Heart right ventricle (tissue), 16 donors: Measurements from ENCODE around the gene EXOC2. TPM values are rescaled to one million over a fixed set of nuclear protein-coding genes. Genes with fewer than 3 reads are reported as not detected.
A peak's percentile ranks its signal among the peaks of the same experiment; 100 is the strongest.

Experiments
- ATAC-seq, 8 donors: fragments of 200-7000 bp; cut with Tn5 transposase; one replicate each; pipeline ENCODE4 v1.9.1; 2020; ENCODE audit warnings: mild to moderate bottlenecking in 8 of 8, moderate library complexity in 8 of 8, moderate number of reproducible peaks in 1 of 8
- DNase-seq, 2 donors: peaks; one replicate each; pipeline ENCODE4 v3.0.0-alpha.2; 2020
- H3K27ac ChIP-seq, 10 donors: fragments of 200-600 bp; sonication (generic) in 2 of 10; one replicate each; pipeline versions ENCODE4 v1.5.0 to v1.8.0; 2020 to 2022; ENCODE audit warnings: mild to moderate bottlenecking in 3 of 10
- H3K27me3 ChIP-seq, 7 donors: fragments of 200-600 bp; one replicate each; pipeline ENCODE4 v1.8.0; 2021 to 2022; ENCODE audit warnings: mild to moderate bottlenecking in 2 of 7
- H3K36me3 ChIP-seq, 9 donors: fragments of 200-600 bp; sonication (generic) in 1 of 9; one replicate each; pipeline versions ENCODE4 v1.5.0 to v1.8.0; 2020 to 2022; ENCODE audit warnings: mild to moderate bottlenecking in 2 of 9
- H3K4me1 ChIP-seq, 9 donors: fragments of 200-600 bp; sonication (generic) in 1 of 9; one replicate each; pipeline versions ENCODE4 v1.5.0 to v1.8.0; 2020 to 2022; ENCODE audit warnings: mild to moderate bottlenecking in 4 of 9
- H3K4me3 ChIP-seq, 10 donors: fragments of 200-600 bp; sonication (generic) in 2 of 10; one replicate each; pipeline versions ENCODE4 v1.5.0 to v1.8.0; 2020 to 2022; ENCODE audit warnings: mild to moderate bottlenecking in 7 of 10, moderate library complexity in 2 of 10
- H3K9me3 ChIP-seq, 11 donors: fragments of 200-600 bp in 10 of 11; sonication (generic) in 2 of 11; one replicate each; pipeline versions ENCODE4 v1.5.0 to v1.8.0; 2013 to 2022; ENCODE audit warnings: mild to moderate bottlenecking in 2 of 11, control low read depth in 1 of 11, moderate library complexity in 1 of 11
- CTCF ChIP-seq, 9 donors: fragments of 200-600 bp; sonication (generic) in 2 of 9; IDR thresholded peaks; one replicate each; pipeline versions ENCODE4 v1.5.0 to v1.8.0; 2021 to 2022; ENCODE audit warnings: antibody characterized with exemption in 9 of 9, mild to moderate bottlenecking in 5 of 9, moderate library complexity in 1 of 9
- WGBS, 2 donors: extraction: QIAGEN DNeasy Blood & Tissue Kit; methylation state at CpG; one replicate each; pipeline ENCODE4 v1.1.7; 2013; ENCODE audit warnings: inconsistent platforms in 1 of 2; 5-methylcytosine and 5-hydroxymethylcytosine counted together
- intact Hi-C, 10 donors: fragments of 100-400 bp; cut with DNase I; formaldehyde crosslinking; loops; one replicate each; pipeline versions ENCODE4 v1.11.1 to v1.14.2; 2022
- polyA plus RNA-seq, 2 donors: library from polyadenylated mRNA; stranded (reverse); fragments of 200-250 nt; gene quantifications; one replicate each; pipeline ENCODE4 v1.2.3, GENCODE V29; 2013
- total RNA-seq, 10 donors: library from RNA; stranded (reverse); fragmentation: NEBNext Ultra II Directional in 3 of 10; extraction: Animal tissue kit (Norgen Biotek cat#: 25700) in 3 of 10; gene quantifications; one replicate each; pipeline versions ENCODE4 v1.2.1 to v1.2.4, GENCODE V29; 2021 to 2023
- donor health status: Arrhythmogenic right ventricular cardiomyopathy.
- donor health status: ischemic (EF 13 %, LVEDD 7.1; RV severe dilation, severe dysfunction).
- donor health status: healthy with polysubstance abuse.
- donor health status: DM: no; HTN: yes; CAD: no.
- donor health status: DM: no; HTN: no; CAD: no.
- donor health status: ischemic (EF 25% LVEDD 6.9; RV normal size, moderate dysfunction).
- donor health status: ischemic (EF 25% LVEDD 5.7; RV mildly dilated, moderate dysfunction).
- donor health status: healthy.
- donor health status: DM: yes; HTN: yes; CAD: no.
- donor health status: Ischemic cardiomyopathy.
- donor health status: ischemic (EF 35%, LVEDD 5.7; RV mildly dilated, moderate dysfunction).
- donor health status: nonischemic (EF 11% LVEDD 7.7; RV severe dilation, severe dysfunction).
- donor health status: DM: yes; HTN: yes; CAD: no.
- donor health status: PGD.
- donor health status: ischemic (EF 29% LVEDD 5.4; RV normal size, mild dysfunction).
- donor health status: nonischemic (EF 23%, LVEDD 6.1; RV moderate dilation, normal function).

The EXOC2 gene
- total and polyA plus RNA-seq, 12 donors: 4.0 to 18.4 (median 12.9) TPM

- H3K36me3 ChIP-seq: peaks cover 0 to 97% (median 16%) of the 10 kb centered on the region in 9 donors
- intact Hi-C loops: no loop called here
- no peaks in the 10 kb centered on the region for H3K9me3 ChIP-seq
- H3K4me1 ChIP-seq: no peaks in the 10 kb centered on the region
- no peaks in the 10 kb centered on the region for H3K27me3 ChIP-seq
- H3K4me3 ChIP-seq: no peak overlapping the region
- DNase-seq (no peak), ATAC-seq (no peak)
- 93 to 95% methylated on average over 12 of the region's 12 CpGs for WGBS, 2 donors
- TF ChIP-seq CTCF (IDR thresholded peaks at IDR 0.05): no peak
- H3K27ac ChIP-seq: no peak overlapping the region
Observed at GRCh38 chr6:551829-552350, 141.0 kb downstream of the EXOC2 start.

GRCh38 chr6:551405-551804 lies 141.5 kb downstream of the EXOC2 start:
- Histone ChIP-seq H3K27ac (no peak overlapping the region), H3K27me3 (no peaks in the 10 kb centered on the region), H3K4me1 (no peaks in the 10 kb centered on the region), H3K36me3 (peaks cover 0 to 97% (median 16%) of the 10 kb centered on the region in 9 donors), H3K4me3 (no peak overlapping the region), H3K9me3 (no peaks in the 10 kb centered on the region)
- peak in 4 of 8 donors; percentile 37 to 67 (median 56) for ATAC-seq
- TF ChIP-seq CTCF (IDR thresholded peaks at IDR 0.05): peak in 2 of 9 donors; percentile 16 to 24
- intact Hi-C loops: no loop called here
- no peak for DNase-seq
- 76 to 78% methylated on average over 4 of the region's 4 CpGs for WGBS, 2 donors

- no peak for DNase-seq
- TF ChIP-seq CTCF (IDR thresholded peaks at IDR 0.05): no peak
- ATAC-seq: no peak
Observed at GRCh38 chr6:549906-550305, 143.0 kb downstream of the EXOC2 start.

GRCh38 chr6:548517-548916 lies 144.4 kb downstream of the EXOC2 start:
- H3K36me3 ChIP-seq: peaks cover 0 to 87% (median 21%) of the 10 kb centered on the region in 9 donors
- H3K4me1 ChIP-seq: no peaks in the 10 kb centered on the region
- DNase-seq (no peak), ATAC-seq (no peak)
- H3K27ac ChIP-seq: no peak overlapping the region
- no peak overlapping the region for H3K4me3 ChIP-seq
- TF ChIP-seq CTCF (IDR thresholded peaks at IDR 0.05): no peak
- H3K9me3 ChIP-seq: no peaks in the 10 kb centered on the region
- intact Hi-C loops: no loop called here
- WGBS, 2 donors: 93 to 95% methylated on average over 6 of the region's 6 CpGs
- no peaks in the 10 kb centered on the region for H3K27me3 ChIP-seq

More at GRCh38 chr6:549906-550305, 143.0 kb downstream of the EXOC2 start:
- no peaks in the 10 kb centered on the region for H3K4me1 ChIP-seq
- H3K36me3 ChIP-seq: peaks cover 0 to 87% (median 16%) of the 10 kb centered on the region in 9 donors
- 94 to 95% methylated on average over 6 of the region's 6 CpGs for WGBS, 2 donors
- no peaks in the 10 kb centered on the region for H3K9me3 ChIP-seq
- no peak overlapping the region for H3K27ac ChIP-seq
- intact Hi-C loops: no loop called here
- no peak overlapping the region for H3K4me3 ChIP-seq
- H3K27me3 ChIP-seq: no peaks in the 10 kb centered on the region
